ENCODE data around the gene TNPO3. TPM values are rescaled to one million over a fixed set of nuclear protein-coding genes. Genes with fewer than 3 reads are reported as not detected.
A peak's percentile ranks its signal among the peaks of the same experiment; 100 is the strongest.

TNPO3 gene
- total and polyA plus RNA-seq, 10 of the 15 experiments (the other 5 are each of a cell fraction or from before 2014, with no cell fraction given), result 17.6 to 91.8 (median 65.9) TPM

DNA sequence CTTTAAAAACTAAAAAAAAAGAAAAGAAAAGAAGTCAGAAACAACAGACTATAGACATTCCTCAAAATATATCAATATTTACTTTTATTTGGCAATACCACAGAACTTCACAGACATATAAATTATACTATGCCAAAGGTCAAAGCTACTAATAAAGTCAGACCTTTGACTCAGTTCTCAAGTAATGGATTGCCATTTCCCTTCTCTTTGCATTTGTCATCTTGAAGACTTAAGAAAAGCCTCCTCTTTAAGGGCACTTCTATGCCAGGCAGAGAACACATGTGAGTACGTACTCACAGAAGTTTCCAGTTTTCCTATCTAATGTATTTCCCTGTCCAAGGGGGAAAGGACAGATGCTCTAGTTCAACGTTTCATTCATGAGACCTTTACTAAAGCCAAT is 37.6 kb downstream of the TNPO3 start:
- in situ Hi-C loops (cut with MboI) (no loop called here), intact Hi-C loops (cut with micrococcal nuclease; ENCODE audit: unreplicated experiment) (no loop called here)
- SMC1A ChIA-PET (ENCODE audit: uncharacterized antibody, unreplicated experiment), result interaction anchor here (0.9 to 4.9 kb wide), 22 partner anchors 8 to 345 kb away, joined by 3 to 41 read pairs (median 5); no protein-coding TSS in a partner anchor
- H3K36me3 ChIP-seq (ENCODE audit: control insufficient read depth in 2 of 2, insufficient read depth in 2 of 2, low read length in 1 of 2), result peaks cover 6 to 30% of the 10 kb centered on the region in 2 experiments
- no peak for DNase-seq (ENCODE audit: low read depth, low spot score)
- peak; percentile 13 for ATAC-seq
- H4K20me1 ChIP-seq (ENCODE audit: control insufficient read depth, insufficient read depth), result no peaks in the 10 kb centered on the region
- no peak overlapping the region; the same call in 1 of the 2 replicates for H3K4me3 ChIP-seq
- BruUV-seq (replicated peaks), result TSS peak; percentile 29
- WGBS (ENCODE audit: insufficient coverage, insufficient replicate concordance, low lambda C conversion rate, missing lambda C conversion rate), result 0% methylated on average over 2 of the region's 2 CpGs
- peak overlapping the region; percentile 94 for H3K4me2 ChIP-seq (ENCODE audit: control insufficient read depth, insufficient read depth)
- H3K9ac ChIP-seq (ENCODE audit: control insufficient read depth, insufficient read depth, low read length), result peak overlapping the region; percentile 61
- FAIRE-seq, result peak; percentile 7
- H3K9me3 ChIP-seq (replicated peaks; ENCODE audit: control insufficient read depth, insufficient read depth, low read length), result peaks cover 2% of the 10 kb centered on the region; the same call in 2 of the 3 replicates
- no peak overlapping the region for H2AFZ ChIP-seq (ENCODE audit: control insufficient read depth, low read depth, low read length)
- CTCF ChIA-PET, result interaction anchor here (0.6 to 4.6 kb wide), 13 partner anchors 8 to 194 kb away, joined by 3 to 17 read pairs (median 4); partner anchors contain the start of gene IRF5
- H3K27me3 ChIP-seq (replicated peaks in 1 of 2; ENCODE audit: control insufficient read depth in 2 of 2, insufficient read depth in 2 of 2, low read length in 1 of 2), result no peaks in the 10 kb centered on the region
- TF ChIP-seq RUNX3 (IDR thresholded peaks at IDR 0.05; ENCODE audit: low read length), result no peak
- TF ChIP-seq RELA (IDR thresholded peaks at IDR 0.05; ENCODE audit: borderline replicate concordance, partially characterized antibody), result no peak
- no peak for TF ChIP-seq NFXL1 (IDR thresholded peaks at IDR 0.05; ENCODE audit: borderline replicate concordance)
- POLR2A ChIA-PET, result interaction anchor here (0.6 to 2.8 kb wide), 12 partner anchors 8 to 1160 kb away, joined by 3 to 17 read pairs (median 4); no protein-coding TSS in a partner anchor
- RAD21 ChIA-PET (ENCODE audit: unreplicated experiment), result interaction anchor here (0.9 to 5.5 kb wide), 10 partner anchors 9 to 106 kb away, joined by 3 to 65 read pairs (median 4); partner anchors contain the start of gene TNPO3
- H3K4me1 ChIP-seq (ENCODE audit: control insufficient read depth, insufficient read depth, low read length), result peaks cover 47% of the 10 kb centered on the region
- H3K79me2 ChIP-seq (ENCODE audit: control insufficient read depth, insufficient read depth, low read length), result peaks cover 80% of the 10 kb centered on the region
- H3K27ac ChIP-seq (ENCODE audit: control insufficient read depth, insufficient read depth), result peak overlapping the region; percentile 93

DNA sequence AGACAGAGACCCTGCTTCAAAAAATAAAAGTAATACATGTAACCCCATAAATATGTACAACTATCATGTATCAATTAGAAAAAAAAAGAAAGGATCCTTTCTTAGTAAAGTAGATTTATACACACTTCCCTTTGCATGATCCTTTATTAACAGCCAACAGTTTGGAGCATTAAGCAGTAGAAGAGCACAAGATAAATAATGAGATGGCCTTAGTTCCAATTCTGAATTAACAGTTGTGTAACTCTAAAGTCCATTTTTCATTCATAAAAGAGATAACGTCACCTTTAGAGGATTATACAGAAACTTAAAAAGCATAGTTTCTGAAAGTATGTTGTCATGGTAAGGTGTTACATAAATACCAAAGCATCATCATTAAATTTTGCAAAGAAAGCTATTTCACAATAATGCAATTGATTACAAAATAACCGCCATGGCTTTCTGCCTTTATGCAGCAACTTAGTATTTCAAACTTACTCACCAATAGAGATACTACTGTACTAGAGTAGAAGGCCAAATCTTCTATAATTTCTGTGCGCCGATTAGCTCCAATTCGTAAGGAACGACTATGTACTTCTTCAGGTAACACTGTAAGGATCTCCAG is 40.3 kb downstream of the TNPO3 start:
- SMC1A ChIA-PET (ENCODE audit: uncharacterized antibody, unreplicated experiment), result interaction anchor here (1.3 to 1.4 kb wide), 2 partner anchors 11 to 77 kb away, joined by 5 read pairs; no protein-coding TSS in a partner anchor
- peaks cover 69% of the 10 kb centered on the region for H3K79me2 ChIP-seq (ENCODE audit: control insufficient read depth, insufficient read depth, low read length)
- TF ChIP-seq, protein P1, sequence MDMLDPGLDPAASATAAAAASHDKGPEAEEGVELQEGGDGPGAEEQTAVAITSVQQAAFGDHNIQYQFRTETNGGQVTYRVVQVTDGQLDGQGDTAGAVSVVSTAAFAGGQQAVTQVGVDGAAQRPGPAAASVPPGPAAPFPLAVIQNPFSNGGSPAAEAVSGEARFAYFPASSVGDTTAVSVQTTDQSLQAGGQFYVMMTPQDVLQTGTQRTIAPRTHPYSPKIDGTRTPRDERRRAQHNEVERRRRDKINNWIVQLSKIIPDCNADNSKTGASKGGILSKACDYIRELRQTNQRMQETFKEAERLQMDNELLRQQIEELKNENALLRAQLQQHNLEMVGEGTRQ (IDR thresholded peaks at IDR 0.05; ENCODE audit: borderline replicate concordance, low read depth, low read length), result no peak
- no peak for TF ChIP-seq HDAC2 (IDR thresholded peaks at IDR 0.05)
- TF ChIP-seq, protein P2, sequence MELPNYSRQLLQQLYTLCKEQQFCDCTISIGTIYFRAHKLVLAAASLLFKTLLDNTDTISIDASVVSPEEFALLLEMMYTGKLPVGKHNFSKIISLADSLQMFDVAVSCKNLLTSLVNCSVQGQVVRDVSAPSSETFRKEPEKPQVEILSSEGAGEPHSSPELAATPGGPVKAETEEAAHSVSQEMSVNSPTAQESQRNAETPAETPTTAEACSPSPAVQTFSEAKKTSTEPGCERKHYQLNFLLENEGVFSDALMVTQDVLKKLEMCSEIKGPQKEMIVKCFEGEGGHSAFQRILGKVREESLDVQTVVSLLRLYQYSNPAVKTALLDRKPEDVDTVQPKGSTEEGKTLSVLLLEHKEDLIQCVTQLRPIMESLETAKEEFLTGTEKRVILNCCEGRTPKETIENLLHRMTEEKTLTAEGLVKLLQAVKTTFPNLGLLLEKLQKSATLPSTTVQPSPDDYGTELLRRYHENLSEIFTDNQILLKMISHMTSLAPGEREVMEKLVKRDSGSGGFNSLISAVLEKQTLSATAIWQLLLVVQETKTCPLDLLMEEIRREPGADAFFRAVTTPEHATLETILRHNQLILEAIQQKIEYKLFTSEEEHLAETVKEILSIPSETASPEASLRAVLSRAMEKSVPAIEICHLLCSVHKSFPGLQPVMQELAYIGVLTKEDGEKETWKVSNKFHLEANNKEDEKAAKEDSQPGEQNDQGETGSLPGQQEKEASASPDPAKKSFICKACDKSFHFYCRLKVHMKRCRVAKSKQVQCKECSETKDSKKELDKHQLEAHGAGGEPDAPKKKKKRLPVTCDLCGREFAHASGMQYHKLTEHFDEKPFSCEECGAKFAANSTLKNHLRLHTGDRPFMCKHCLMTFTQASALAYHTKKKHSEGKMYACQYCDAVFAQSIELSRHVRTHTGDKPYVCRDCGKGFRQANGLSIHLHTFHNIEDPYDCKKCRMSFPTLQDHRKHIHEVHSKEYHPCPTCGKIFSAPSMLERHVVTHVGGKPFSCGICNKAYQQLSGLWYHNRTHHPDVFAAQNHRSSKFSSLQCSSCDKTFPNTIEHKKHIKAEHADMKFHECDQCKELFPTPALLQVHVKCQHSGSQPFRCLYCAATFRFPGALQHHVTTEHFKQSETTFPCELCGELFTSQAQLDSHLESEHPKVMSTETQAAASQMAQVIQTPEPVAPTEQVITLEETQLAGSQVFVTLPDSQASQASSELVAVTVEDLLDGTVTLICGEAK (IDR thresholded peaks at IDR 0.05; ENCODE audit: borderline replicate concordance), result no peak
- TF ChIP-seq SUZ12 (IDR thresholded peaks at IDR 0.05; ENCODE audit: unreplicated experiment), result no peak
- TF ChIP-seq, protein P3, sequence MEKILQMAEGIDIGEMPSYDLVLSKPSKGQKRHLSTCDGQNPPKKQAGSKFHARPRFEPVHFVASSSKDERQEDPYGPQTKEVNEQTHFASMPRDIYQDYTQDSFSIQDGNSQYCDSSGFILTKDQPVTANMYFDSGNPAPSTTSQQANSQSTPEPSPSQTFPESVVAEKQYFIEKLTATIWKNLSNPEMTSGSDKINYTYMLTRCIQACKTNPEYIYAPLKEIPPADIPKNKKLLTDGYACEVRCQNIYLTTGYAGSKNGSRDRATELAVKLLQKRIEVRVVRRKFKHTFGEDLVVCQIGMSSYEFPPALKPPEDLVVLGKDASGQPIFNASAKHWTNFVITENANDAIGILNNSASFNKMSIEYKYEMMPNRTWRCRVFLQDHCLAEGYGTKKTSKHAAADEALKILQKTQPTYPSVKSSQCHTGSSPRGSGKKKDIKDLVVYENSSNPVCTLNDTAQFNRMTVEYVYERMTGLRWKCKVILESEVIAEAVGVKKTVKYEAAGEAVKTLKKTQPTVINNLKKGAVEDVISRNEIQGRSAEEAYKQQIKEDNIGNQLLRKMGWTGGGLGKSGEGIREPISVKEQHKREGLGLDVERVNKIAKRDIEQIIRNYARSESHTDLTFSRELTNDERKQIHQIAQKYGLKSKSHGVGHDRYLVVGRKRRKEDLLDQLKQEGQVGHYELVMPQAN (conservative IDR thresholded peaks at IDR 0.05), result no peak

More for the DNA sequence above, 40.3 kb downstream of the TNPO3 start:
- ATAC-seq (no peak), DNase-seq (ENCODE audit: low read depth, low spot score) (no peak), FAIRE-seq (no peak)
- ChIA-PET POLR2A (interaction anchor here (2.5 kb wide), 1 partner anchor 74 kb away, joined by 12 read pairs; no protein-coding TSS in a partner anchor), RAD21 (ENCODE audit: unreplicated experiment) (interaction anchor here (0.6 to 1.0 kb wide), 2 partner anchors 28 to 75 kb away, joined by 3 read pairs; no protein-coding TSS in a partner anchor), CTCF (interaction anchor here (1.2 to 1.5 kb wide), 2 partner anchors 9 to 76 kb away, joined by 3 to 4 read pairs; no protein-coding TSS in a partner anchor)
- Histone ChIP-seq H3K27me3 (replicated peaks in 1 of 2; ENCODE audit: control insufficient read depth in 2 of 2, insufficient read depth in 2 of 2, low read length in 1 of 2) (no peaks in the 10 kb centered on the region), H2AFZ (ENCODE audit: control insufficient read depth, low read depth, low read length) (no peak overlapping the region), H3K9ac (ENCODE audit: control insufficient read depth, insufficient read depth, low read length) (no peak overlapping the region), H3K27ac (ENCODE audit: control insufficient read depth, insufficient read depth) (no peak overlapping the region), H3K9me3 (replicated peaks; ENCODE audit: control insufficient read depth, insufficient read depth, low read length) (peaks cover 2% of the 10 kb centered on the region; the same call in 2 of the 3 replicates), H3K4me2 (ENCODE audit: control insufficient read depth, insufficient read depth) (no peak overlapping the region), H3K4me1 (ENCODE audit: control insufficient read depth, insufficient read depth, low read length) (peaks cover 59% of the 10 kb centered on the region), H3K36me3 (ENCODE audit: control insufficient read depth in 2 of 2, insufficient read depth in 2 of 2, low read length in 1 of 2) (peaks cover 6 to 32% of the 10 kb centered on the region in 2 experiments), H3K4me3 (no peak overlapping the region), H4K20me1 (ENCODE audit: control insufficient read depth, insufficient read depth) (no peaks in the 10 kb centered on the region)
- intact Hi-C loops (cut with micrococcal nuclease; ENCODE audit: unreplicated experiment), result no loop called here
- in situ Hi-C loops (cut with MboI), result no loop called here
- WGBS (ENCODE audit: insufficient coverage, insufficient replicate concordance, low lambda C conversion rate, missing lambda C conversion rate), result 97% methylated on average over 6 of the region's 6 CpGs
- TSS peak; percentile 22 for BruUV-seq (replicated peaks)
